ENCODE measurements around the gene EYS. TPM values are rescaled to one million over a fixed set of nuclear protein-coding genes. Genes with fewer than 3 reads are reported as not detected.
"Not testable (repeated sequence)": the region's sequence is repeated elsewhere in the genome, so short reads cannot be mapped to it uniquely, and the experiment has no call there.

The EYS gene
- total RNA-seq, 2 donors from 2014 or later = not detected

DNA sequence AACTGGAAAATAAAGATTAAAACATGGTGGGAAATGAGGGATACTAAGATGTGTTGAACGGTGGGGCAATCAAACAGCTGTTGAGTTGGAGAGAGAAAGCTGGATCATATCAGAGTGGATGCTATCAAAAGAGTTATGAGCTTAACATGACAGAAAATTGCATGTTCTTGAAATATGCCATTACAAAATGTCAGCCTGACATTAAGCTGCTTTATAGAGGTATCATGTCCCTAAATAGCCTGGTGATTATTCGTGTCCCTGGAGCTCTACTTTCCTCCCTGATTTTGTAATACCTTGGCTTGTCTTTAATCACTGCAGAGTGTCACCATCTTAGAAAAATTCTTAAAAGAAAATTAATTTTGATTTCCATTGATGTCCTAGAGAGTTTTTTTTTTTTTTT lies 1848.3 kb downstream of the EYS start:
- ATAC-seq (ENCODE audit: insufficient number of reproducible peaks, low FRiP score, low read depth) = no peak

DNA sequence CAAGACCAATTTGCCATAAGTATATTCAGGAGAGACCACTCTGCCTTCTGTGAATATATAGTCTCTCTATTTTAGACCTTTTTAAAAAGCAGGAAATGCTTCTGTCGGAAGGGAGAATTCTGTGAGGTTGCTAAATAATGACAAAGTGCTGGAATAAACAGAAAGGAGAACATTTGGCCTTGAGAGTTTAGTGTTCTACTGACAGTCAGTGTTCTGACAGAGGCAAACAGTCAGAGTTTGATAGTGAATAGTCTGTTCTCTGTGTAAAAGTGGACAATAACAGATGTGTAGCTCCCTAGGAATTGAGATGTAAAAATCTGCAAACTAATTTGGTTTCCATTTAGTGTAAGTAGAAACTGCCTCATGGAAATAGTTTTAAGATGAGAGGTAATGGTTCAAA lies 1850.8 kb downstream of the EYS start:
- no peaks in the 10 kb centered on the region for H3K27me3 ChIP-seq (replicated peaks; ENCODE audit: insufficient read depth)
- no peak for DNase-seq (ENCODE audit: low spot score)
- no peaks in the 10 kb centered on the region for H3K4me1 ChIP-seq (ENCODE audit: control insufficient read depth in 1 of 2, low read depth in 2 of 2)
- ATAC-seq (ENCODE audit: insufficient number of reproducible peaks, low FRiP score, low read depth) = no peak
- TF ChIP-seq, protein P1, sequence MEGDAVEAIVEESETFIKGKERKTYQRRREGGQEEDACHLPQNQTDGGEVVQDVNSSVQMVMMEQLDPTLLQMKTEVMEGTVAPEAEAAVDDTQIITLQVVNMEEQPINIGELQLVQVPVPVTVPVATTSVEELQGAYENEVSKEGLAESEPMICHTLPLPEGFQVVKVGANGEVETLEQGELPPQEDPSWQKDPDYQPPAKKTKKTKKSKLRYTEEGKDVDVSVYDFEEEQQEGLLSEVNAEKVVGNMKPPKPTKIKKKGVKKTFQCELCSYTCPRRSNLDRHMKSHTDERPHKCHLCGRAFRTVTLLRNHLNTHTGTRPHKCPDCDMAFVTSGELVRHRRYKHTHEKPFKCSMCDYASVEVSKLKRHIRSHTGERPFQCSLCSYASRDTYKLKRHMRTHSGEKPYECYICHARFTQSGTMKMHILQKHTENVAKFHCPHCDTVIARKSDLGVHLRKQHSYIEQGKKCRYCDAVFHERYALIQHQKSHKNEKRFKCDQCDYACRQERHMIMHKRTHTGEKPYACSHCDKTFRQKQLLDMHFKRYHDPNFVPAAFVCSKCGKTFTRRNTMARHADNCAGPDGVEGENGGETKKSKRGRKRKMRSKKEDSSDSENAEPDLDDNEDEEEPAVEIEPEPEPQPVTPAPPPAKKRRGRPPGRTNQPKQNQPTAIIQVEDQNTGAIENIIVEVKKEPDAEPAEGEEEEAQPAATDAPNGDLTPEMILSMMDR (IDR thresholded peaks at IDR 0.05) = no peak
- no peaks in the 10 kb centered on the region for H3K36me3 ChIP-seq
- no peak overlapping the region for H3K4me3 ChIP-seq
- no peaks in the 10 kb centered on the region for H3K9me3 ChIP-seq
- no peak overlapping the region for H3K27ac ChIP-seq

More for the DNA sequence above, 1848.3 kb downstream of the EYS start:
- H3K27me3 ChIP-seq (replicated peaks; ENCODE audit: insufficient read depth) = no peaks in the 10 kb centered on the region
- H3K4me3 ChIP-seq = no peak overlapping the region
- no peak overlapping the region for H3K27ac ChIP-seq
- DNase-seq (ENCODE audit: low spot score) = no peak
- H3K36me3 ChIP-seq = no peaks in the 10 kb centered on the region
- no peaks in the 10 kb centered on the region for H3K9me3 ChIP-seq
- H3K4me1 ChIP-seq (ENCODE audit: control insufficient read depth in 1 of 2, low read depth in 2 of 2) = no peaks in the 10 kb centered on the region
- TF ChIP-seq, protein P1 (IDR thresholded peaks at IDR 0.05) = no peak

DNA sequence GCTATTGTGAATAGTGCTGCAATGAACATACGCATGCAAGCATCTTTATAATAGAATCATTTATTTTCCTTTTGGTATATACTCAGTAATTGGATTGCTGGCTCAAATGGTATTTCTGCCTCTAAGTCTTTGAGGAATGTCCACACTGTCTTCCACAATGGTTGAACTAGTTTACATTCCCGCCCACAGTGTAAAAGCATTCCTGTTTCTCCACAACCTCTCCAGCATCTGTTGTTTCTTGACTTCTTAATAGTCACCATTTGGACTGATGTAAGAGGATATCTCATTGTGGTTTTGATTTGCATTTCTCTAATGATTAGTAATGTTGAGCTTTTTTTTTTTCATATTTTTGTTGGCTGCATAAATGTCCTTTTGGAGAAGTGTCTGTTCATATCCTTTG lies 1862.7 kb downstream of the EYS start:
- Histone ChIP-seq H3K27ac (no peak overlapping the region), H3K36me3 (no peaks in the 10 kb centered on the region), H3K27me3 (replicated peaks; ENCODE audit: insufficient read depth) (no peaks in the 10 kb centered on the region), H3K9me3 (no peaks in the 10 kb centered on the region), H3K4me3 (no peak overlapping the region), H3K4me1 (ENCODE audit: control insufficient read depth in 1 of 2, low read depth in 2 of 2) (no peaks in the 10 kb centered on the region)
- TF ChIP-seq, protein P1 (IDR thresholded peaks at IDR 0.05) = no peak
- DNase-seq (ENCODE audit: low spot score) = no peak
- no peak for ATAC-seq (ENCODE audit: insufficient number of reproducible peaks, low FRiP score, low read depth)

DNA sequence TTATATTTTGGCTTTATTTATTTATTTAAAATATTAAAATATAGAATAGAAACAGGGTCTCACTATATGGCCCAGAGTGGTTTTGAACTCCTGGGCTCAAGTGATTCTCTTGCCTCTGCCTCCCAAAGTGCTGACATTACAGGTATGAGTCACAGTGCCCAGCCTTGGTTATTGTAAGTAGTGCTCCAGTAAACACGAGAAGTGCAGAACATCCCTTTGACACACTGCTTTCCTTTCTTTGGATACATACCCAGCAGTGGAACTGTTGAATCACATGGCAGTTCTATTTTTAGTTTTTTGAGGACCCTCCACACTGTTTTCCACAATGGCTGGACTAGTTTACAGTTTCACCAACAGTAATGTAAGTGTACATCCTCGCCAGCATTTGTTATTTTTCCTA lies 1867.5 kb downstream of the EYS start:
- H3K4me3 ChIP-seq = no peak overlapping the region
- H3K27me3 ChIP-seq (replicated peaks; ENCODE audit: insufficient read depth) = no peaks in the 10 kb centered on the region
- TF ChIP-seq, protein P1 (IDR thresholded peaks at IDR 0.05) = no peak
- no peak overlapping the region for H3K27ac ChIP-seq
- no peaks in the 10 kb centered on the region for H3K36me3 ChIP-seq
- ATAC-seq (ENCODE audit: insufficient number of reproducible peaks, low FRiP score, low read depth) (no peak), DNase-seq (ENCODE audit: low spot score) (no peak)
- H3K4me1 ChIP-seq (ENCODE audit: control insufficient read depth in 1 of 2, low read depth in 2 of 2) = no peaks in the 10 kb centered on the region
- no peaks in the 10 kb centered on the region for H3K9me3 ChIP-seq

DNA sequence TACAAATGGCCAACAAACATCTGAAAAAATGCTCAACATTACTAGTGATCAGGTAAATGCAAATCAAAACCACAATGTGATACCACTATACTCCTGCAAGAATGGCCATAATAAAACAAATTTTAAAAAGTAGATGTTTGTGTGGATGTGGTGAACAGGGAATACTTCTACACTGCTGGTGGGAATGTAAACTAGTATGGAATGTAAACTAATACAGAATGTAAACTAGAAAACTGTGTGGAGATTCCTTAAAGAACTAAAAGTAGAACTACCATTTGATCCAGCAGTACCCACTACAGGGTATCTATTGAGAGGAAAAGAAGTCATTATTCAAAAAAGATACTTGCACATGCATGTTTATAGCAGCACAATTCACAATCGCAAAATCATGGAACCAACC lies 1878.3 kb downstream of the EYS start:
- H3K4me3 ChIP-seq; DNase-seq (ENCODE audit: low spot score); H3K9me3 ChIP-seq; H3K4me1 ChIP-seq (ENCODE audit: control insufficient read depth in 1 of 2, low read depth in 2 of 2); H3K27me3 ChIP-seq (replicated peaks; ENCODE audit: insufficient read depth); H3K36me3 ChIP-seq; H3K27ac ChIP-seq; ATAC-seq (ENCODE audit: insufficient number of reproducible peaks, low FRiP score, low read depth): not testable (repeated sequence)

DNA sequence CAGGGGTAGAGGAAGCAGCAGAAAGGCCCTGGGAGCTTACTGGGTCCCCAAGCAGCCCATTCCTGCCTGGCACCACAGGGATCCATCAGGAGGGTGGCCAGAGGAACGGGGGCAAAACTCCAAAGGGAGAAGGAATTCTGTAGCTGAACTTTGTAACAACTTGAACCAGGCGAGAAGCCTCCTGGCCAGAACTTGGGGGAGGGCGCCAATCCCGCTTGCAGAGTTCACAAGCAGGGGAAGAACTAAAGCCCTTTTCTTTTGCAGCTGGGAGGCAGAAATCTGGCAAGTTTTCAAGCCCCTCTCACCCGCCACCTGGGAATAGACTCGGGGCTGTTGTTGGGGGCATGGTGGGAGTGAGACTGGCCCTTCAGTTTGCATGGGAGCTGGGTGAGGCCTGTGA lies 1882.3 kb downstream of the EYS start:
- H3K4me1 ChIP-seq (ENCODE audit: control insufficient read depth in 1 of 2, low read depth in 2 of 2) = no peaks in the 10 kb centered on the region
- H3K36me3 ChIP-seq = no peaks in the 10 kb centered on the region
- DNase-seq (ENCODE audit: low spot score) = no peak
- H3K27ac ChIP-seq = no peak overlapping the region
- no peak overlapping the region for H3K4me3 ChIP-seq
- no peaks in the 10 kb centered on the region for H3K27me3 ChIP-seq (replicated peaks; ENCODE audit: insufficient read depth)
- no peaks in the 10 kb centered on the region for H3K9me3 ChIP-seq
- ATAC-seq (ENCODE audit: insufficient number of reproducible peaks, low FRiP score, low read depth) = no peak
- TF ChIP-seq, protein P1 (IDR thresholded peaks at IDR 0.05) = no peak

Data from thoracic aorta (tissue), 2 donors.